Stimulated activated CD8-positive, alpha-beta memory T cell treated with anti-CD3 and anti-CD28 coated beads, Interleukin-12 subunit alpha, Interleukin-12 subunit beta, amount 100 ng/mL, for 4 hours (primary cell): ENCODE results near the gene KLHL26.

Experiments
- DNase-seq: peaks from one replicate; pipeline ENCODE4 v3.0.0-alpha.2; 2020; ENCODE audit warnings: low read depth

Gene KLHL26

GRCh38 chr19:18646535-18647370 is 9.9 kb downstream of the KLHL26 start:
- no peak for DNase-seq

- DNase-seq = no peak
Measured at GRCh38 chr19:18647371-18647767, 10.5 kb downstream of the KLHL26 start.

GRCh38 chr19:18647807-18648206 is 11.0 kb downstream of the KLHL26 start:
- no peak for DNase-seq

GRCh38 chr19:18648973-18649315 is 12.1 kb downstream of the KLHL26 start:
- no peak for DNase-seq

- no peak for DNase-seq
Measured at GRCh38 chr19:18649371-18650020, 12.7 kb downstream of the KLHL26 start.

- no peak for DNase-seq
Measured at GRCh38 chr19:18650021-18650390, 13.2 kb downstream of the KLHL26 start.

- no peak for DNase-seq
Measured at GRCh38 chr19:18650468-18651041, 13.7 kb downstream of the KLHL26 start.

- no peak for DNase-seq
Measured at GRCh38 chr19:18651300-18651699, 14.5 kb downstream of the KLHL26 start.

- no peak for DNase-seq
Measured at GRCh38 chr19:18651733-18652132, 14.9 kb downstream of the KLHL26 start.

- no peak for DNase-seq
Measured at GRCh38 chr19:18653853-18654252, 17.0 kb downstream of the KLHL26 start.

- DNase-seq = no peak
Measured at GRCh38 chr19:18654469-18654868, 17.6 kb downstream of the KLHL26 start.

- DNase-seq = no peak
Measured at GRCh38 chr19:18655173-18655844, 18.5 kb downstream of the KLHL26 start.

GRCh38 chr19:18656337-18657086 is 19.7 kb downstream of the KLHL26 start:
- DNase-seq = no peak

- DNase-seq = no peak
Measured at GRCh38 chr19:18657590-18658365, 20.9 kb downstream of the KLHL26 start.

GRCh38 chr19:18658366-18658855 is 21.6 kb downstream of the KLHL26 start:
- no peak for DNase-seq

GRCh38 chr19:18659281-18660050 is 22.6 kb downstream of the KLHL26 start:
- DNase-seq = no peak

- DNase-seq = no peak
Measured at GRCh38 chr19:18660051-18660910, 23.5 kb downstream of the KLHL26 start.

- no peak for DNase-seq
Measured at GRCh38 chr19:18660939-18661670, 24.3 kb downstream of the KLHL26 start.
